ENCODE results near the gene P3H1.
A peak's percentile ranks its signal among the peaks of the same experiment; 100 is the strongest.
"Not testable (repeated sequence)": the region's sequence is repeated elsewhere in the genome, so short reads cannot be mapped to it uniquely, and the experiment has no call there.

Gene P3H1

DNA sequence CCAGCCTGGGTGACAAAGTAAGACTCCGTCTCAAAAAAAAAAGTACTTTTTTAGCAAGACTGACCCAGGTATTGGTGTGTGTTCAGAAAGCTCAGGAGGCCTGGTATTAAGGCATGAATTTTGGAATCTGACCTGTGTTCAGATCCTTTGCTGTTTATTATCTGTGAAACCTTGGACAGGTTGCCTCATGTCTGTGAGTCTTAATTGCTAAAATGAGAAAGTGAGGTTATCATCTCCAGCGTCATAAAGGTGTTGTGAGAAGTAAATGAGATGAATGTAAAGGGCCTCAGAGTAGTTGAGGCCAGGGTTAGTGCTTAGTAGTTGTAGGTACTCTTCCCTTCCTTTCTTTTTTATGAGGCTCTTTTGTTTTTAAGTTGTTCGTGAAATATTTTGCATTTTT, 3.0 kb upstream of the P3H1 start:
- no peak for DNase-seq

DNA sequence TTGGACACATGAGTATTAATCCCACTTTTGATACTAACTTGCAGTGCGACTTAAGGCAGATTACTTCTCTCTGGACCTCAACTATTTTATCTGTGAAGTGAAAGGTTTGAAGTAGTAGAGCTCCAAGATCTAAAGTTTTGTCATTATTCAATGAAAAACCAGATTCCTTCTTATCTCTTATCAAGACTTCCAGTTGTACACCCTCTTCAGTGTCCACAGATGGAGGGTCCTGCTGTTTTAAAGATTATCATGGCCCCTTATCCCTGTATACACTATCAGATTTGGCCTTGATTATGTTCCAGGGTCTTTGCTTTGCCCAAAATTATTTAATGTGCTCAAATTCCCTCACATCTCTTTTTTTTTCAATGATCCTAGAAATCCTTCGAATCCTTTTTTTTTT, 1.3 kb upstream of the P3H1 start:
- DNase-seq, result no peak

DNA sequence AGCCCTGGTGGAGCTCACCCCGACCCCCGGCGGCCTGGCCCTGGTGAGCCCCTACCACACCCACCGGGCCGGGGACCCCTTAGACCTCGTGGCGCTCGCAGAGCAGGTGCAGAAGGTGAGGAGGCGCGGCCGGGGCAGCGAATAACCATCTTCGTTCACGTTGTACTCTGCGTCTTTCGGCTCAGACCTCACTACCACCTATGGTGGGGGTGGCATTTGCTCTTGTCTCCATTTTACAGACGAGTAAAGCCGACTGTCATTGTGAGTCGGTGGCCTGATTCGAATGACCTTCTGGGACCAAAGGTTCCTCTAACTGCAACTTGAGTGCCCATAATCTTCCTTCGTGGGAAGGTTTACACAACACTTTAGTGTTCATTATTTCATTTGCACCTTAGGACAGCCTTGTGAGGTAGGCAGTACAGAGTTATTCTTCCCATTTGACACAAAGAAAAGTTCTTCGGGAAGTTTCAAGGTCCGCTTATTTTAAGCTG, 727 bp upstream of the P3H1 start:
- DNase-seq, result no peak

DNA sequence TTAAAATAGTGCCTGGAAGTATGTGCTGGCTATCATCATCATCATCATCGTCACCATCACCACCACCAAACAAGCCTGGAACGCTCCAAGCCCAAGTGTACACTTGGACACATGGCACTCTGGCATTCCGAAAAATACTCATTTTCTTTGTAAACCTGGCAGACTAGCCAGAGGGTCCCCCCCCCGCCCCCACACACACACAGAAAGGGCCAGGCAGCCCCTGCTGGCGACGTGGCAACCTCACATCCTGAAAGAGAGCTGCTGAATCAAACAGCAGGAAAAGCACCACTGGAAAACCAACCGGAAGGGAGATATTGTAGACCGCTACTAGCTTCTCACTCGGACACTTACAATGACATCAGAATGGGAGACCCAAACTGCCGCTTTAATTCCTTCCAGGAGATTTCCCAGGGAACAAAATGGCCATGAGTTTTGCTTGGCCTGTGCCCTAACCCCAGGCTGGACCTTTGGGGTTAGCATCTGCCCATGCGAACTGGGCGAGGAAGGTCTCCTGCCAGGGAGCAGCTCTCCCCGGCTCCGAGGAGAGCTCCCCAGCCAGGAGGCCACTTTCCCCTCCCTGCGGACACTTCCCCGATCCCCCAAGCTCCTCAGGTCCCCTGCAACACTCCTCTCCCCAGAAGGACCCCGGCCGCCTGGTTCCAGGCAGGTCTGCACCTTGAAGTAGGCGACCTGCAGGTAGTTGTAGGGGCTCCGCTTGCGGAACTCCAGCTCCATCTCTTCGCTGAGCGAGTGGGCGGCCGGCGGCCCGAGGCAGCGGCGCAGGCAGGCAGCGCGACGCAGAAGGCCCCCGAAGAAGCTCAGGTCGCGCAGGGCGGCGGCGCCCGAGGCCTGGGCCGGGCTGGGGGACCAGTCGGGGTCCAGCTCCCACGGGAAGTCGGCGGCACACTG, 742 bp downstream of the P3H1 start:
- peak; percentile 62 for DNase-seq

DNA sequence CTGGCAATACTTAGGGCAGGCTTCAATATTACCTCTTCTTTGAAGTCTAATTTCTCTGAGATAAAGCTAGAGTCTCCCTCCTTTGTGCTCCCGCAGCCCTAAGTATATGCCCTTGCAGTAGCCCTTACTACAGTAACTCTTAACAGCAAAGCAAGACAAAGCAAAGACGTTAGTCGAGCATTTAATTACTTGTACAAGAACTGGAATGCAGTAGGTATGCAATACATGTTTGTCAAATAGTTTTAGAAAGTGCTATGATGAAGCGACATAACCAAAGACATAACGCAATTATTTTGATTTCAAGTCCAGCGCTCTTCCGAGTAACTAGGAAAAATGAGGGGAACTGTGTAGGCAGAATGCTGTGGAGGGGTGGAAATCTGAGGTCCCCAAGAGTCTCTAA, 1.6 kb downstream of the P3H1 start:
- no peak for DNase-seq

DNA sequence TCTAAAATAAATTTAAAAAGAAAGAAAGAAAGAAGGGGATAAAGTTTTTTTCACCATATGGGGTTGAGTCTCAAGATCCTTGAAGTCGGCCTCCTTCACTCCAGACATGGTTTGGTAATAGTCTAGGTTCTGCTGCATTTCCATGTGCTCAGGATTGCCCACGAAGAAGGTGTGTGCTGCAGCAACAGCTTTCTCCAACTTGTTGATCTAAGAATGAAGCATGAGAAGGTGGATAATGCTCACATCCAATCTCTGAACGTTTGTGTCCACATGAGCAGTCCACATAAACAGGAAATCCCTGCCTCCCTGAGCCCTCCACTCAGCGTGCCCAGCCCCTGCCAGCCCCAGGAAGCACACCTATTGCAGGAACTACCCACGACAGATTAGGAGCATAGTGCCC, 4.6 kb downstream of the P3H1 start:
- no peak for DNase-seq

DNA sequence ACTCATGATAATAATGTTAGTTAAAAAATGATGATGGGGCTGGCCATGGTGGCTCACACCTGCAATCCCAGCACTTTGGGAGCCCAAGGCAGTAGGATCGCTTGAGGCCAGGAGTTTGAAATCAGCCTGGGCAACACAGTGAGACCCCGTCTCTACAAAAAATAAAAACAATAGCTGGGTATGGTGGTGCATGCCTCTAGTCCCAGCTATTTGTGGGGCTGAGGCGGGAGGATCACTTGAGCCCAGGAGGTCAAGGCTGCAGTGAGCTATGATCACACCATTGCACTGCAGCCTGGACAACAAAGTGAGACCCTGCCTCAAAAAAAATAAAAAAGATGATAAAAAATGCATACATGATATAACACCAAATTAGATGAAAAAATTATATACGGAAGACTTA, 5.3 kb downstream of the P3H1 start:
- DNase-seq, result no peak

DNA sequence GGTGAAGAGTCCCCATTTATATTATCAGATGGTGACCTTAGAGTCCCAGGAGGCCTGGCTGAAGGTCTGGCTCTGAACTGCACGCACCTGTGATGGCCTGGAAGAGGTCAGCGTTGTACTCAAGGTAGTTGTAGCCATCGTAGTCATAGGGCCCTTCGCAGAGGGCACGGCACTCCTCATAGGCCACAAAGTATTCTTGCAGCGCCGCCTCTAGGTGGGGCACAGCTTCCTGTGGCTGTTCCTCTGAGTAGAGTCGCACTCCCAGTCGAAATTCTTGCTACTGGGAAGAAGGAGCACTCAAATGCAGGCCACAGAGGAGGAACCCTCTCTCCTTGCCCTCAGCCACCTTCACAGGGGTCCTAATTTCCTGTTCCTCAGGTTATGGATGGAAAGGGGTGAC, 7.7 kb downstream of the P3H1 start:
- DNase-seq, result no peak

DNA sequence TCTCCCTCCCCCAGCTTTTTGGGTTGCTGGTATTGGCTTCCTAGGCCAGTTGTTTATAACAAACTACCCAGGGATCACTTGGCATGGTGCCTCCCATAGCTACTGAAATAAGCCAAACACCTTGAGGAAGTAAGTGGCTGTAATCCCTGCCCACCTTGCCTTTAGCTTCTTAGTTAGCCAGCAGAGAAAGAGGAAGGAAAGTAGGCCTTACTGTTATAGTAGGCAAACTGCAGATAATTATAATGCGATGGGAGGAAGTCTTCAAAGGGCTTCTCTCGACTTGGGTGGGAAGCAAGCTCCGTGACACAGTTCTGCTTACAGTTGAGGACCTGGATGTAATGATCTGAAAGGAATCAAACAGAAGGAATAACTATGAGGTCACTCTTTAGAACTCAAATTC, 8.2 kb downstream of the P3H1 start:
- no peak for DNase-seq

DNA sequence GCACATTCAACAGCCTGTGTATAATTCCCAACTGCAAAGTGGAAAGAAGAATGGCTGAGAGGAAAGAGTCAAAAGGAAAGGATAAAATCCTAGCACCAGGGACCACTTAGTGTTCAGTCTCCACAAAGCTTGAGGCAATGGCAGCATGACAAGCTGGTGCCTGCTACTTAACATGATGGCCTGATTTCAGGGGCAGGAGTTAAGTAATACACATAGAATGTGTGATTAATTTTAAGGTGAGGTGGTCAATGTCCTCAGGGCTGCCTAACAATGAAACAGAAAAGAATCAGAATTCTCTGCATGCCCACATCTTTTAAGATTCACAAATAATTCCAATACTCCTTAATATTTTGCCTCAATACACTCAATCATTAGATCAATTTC, 8.9 kb downstream of the P3H1 start:
- no peak for DNase-seq

DNA sequence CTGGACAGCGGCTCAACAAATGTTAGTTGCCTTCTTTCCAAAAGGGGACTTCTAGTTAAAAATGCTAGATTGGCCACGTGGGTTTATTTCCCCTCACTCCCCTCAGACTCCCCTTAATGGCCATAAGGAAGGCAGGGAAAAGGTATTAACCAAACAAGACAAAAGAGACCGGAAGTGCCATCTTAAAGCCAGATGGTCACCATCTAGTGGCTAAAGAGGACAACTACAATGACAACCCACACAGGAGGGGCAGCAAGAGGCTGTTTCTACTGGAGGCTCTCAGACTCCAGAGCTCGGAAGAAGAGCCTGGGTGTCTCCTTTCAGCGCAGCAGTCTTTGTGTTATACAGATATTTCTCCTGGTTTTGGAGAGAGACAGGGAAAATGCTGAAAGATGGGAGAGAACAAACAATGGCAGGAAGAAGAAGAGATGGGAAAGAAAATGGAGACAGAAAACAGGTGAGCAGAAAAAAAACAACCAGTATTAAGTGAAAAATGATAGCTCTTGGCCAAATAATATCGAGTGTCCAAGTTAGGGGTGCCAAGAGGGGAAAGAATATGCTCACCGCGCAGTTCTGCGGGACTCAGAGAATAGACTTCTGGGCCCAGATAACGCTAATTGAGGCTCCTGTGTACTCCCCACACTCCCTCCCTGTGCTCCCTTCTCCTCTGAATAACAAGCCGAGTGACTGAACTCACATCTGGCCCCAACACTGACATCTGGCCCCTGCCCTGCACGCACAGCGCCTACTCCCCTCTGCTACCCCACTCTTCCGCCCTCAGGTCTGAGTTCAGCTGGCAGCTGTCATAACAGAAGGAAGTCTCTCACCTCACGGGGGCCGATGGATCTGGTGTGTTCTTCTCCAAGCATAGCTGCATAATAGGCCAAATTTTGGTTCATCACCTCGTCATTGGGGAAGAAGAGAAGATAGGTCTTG, 9.6 kb downstream of the P3H1 start:
- no peak for DNase-seq

DNA sequence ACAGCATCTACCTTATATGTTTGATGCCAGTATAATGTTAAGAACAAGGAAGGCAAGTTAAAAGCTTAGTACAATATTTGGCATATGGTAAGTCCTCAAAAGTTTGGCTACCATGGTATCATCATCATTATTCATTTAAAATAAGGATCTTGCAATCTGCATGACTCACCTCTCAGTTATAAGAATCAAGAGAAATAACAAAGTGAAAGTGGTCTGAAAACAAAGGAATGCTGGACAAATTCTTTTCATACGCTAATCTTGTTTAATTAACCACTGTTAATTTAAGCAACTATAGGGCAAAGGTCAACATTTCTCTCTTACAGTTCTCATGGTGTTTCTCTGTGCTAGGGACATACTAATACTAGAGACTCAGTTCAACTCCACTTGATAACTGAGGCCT, 13.8 kb downstream of the P3H1 start:
- no peak for DNase-seq

DNA sequence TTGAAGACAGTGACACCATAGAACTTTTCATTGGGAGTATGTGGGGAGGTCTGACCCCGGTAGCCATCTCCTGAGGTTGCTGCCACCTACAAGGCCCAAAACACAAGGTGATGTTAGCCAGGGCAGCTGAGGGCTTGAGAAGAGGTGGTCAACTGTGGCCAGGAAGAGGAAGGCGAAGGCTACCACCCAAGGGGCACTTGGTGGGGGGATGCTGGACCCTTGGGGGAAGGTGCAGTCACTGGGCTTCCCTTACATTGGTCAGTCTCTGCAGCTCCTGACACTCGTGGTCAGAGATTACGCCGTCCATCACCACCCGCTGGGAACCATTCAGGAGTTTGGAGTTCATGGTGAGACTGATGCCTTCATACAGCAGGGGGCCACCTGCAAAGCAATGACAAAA, 14.5 kb downstream of the P3H1 start:
- DNase-seq, result no peak

DNA sequence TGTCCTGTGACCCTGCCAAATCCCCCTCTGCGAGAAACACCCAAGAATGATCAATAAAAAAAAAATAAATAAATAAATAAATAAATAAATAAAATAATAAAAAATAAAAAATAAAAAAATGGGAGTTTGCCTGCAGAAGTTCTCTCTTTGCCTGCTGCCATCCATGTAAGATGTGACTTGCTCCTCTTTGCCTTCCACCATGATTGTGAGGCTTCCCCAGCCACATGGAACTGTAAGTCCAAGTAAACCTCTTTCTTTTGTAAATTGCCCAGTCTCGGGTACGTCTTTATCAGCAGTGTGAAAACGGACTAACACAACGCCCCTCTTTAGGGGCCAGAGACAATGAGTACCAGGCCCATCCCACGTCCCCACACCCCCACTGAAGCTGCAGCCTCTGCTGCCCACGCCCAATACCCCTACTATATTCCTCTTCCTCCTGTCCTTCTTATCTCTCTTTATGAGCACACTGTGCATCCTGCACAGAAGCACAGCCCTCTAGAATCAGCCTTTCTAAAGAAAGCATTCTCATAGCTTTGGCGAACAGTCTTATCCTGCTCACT, 15.2 kb downstream of the P3H1 start:
- DNase-seq, result not testable (repeated sequence)

DNA sequence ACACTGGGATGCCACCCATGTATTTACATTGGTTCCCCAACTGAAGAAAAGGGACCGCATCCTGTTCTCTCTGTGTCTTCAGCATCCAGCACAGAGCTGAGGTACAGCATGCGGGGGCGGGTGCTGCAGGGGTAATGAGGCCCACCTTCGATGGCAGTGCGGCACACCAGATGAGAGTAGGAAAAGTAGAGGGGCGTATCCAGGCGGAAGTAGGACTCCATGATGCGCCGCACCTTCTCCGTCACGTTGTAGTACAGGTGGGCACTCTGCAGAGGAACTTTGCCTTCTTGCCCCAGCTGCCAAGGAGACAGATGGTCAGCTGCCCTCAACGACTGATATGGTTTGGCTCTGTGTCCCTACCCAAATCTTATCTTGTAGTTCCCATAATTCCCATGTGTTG, 16.8 kb downstream of the P3H1 start:
- DNase-seq, result no peak

DNA sequence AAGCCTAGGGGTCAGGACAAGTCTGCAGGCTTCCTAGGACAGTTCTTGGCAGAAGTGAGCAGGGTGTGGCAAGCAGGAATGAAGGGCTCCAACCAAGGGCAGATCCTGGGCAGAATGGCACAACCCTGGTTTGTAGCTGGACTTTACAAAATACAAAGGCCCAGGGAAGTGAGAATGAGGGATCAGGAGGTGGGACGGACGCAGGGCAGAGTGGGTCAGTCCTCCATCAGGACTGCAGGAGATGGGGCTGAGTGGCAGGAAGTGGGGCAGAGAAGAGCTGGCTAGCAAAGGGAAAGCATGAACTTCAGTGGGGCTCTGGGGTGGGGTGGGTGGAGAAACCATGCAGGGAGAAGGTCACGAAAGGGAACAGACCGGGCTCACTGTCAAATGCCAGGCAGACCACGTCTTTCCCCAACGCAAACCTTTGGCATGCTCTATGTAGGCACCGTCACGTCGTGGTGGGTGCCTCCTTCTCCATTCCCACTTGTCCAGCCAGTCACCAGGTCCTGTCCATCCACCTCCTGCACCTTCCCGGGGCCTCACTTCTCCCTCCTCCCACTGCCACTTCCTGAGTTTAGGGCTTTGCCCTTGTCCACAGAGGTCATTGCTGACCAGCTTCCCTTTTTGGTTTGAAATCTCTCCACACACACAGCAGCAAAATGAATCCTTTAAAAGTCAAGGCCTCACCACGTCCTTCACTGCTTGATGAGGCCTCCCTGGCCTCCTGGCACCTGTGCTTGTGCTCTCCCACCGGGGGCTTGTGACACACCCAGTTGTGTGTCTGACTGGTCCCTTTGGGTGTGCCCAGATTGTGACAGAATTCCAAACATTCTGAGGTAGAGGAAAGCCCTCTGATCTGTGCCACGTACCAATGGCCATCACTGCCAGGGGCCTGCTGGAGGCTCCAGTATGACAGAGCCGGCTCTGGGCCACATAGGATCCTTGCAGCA, 18.1 kb downstream of the P3H1 start:
- no peak for DNase-seq

DNA sequence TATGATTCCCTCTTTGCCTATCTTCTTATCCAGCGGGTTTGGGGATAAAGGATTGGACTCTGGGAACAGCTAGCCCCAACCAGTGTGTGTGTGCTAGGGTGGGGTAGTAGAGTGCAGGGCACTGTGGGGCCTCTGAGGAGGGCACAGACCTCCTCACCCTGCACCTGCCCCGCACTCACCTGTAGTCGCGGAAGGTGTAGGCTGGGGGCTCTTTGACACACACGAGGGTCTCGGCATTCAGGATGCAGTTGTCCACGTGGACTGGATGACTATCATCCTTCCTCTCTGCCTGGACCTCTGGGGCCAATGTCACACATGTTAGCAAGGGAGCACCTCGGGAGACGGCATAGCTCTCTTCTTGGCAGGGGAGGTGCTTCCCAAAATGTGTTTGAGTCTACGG, 18.8 kb downstream of the P3H1 start:
- no peak for DNase-seq

DNA sequence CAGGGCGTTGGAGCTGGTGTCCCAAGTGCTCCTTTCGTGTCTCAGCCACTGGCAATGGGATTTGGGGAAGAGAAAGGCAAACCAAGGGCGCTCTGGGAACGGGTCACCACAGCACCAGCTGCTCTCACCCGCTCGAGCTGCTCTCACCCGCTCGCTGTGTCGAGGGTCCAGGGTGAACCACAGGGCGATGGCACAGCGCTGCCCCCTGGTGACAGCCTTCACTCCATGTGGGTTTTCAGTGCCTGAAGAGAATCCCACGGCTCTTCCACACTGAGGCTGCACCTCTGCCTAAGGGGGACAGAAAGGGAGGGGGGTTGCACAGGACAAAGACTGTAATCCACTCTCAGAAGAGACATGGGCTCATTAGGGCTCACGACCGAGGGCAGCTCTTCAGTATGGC, 19.7 kb downstream of the P3H1 start:
- DNase-seq, result peak; percentile 44

DNA sequence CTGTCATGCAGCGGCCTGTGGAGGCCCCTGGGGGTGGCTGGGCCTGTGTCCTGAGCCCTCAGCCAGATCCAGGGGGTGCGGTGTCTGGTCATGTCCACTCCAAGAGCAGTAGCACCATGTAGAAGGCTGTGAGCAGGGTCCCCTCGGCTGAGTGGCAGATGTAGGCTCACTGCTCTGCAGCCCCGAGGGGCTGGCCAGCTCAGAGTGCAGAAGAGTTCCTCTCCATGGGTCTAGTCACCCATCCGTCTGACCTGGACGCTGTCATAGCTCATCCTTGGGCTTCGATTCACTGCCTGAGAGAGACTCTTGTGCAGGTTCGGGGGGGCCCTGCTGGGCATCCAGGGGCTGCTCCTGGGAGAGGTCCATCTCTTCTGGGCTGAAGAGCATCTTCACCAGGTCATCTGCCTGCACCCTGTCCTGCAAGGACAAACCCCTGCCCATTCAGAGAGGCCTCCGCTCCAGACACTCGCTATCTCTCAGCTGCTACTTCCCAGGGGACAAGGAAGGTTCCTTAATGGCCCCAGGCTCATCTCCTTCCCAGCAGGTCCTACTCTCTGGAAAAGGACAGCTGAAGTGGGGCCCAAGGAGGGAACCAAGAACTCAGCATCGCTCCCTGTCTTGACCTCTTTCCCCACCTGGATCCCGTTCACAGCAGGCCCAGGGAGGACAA, 20.3 kb downstream of the P3H1 start:
- no peak for DNase-seq

DNA sequence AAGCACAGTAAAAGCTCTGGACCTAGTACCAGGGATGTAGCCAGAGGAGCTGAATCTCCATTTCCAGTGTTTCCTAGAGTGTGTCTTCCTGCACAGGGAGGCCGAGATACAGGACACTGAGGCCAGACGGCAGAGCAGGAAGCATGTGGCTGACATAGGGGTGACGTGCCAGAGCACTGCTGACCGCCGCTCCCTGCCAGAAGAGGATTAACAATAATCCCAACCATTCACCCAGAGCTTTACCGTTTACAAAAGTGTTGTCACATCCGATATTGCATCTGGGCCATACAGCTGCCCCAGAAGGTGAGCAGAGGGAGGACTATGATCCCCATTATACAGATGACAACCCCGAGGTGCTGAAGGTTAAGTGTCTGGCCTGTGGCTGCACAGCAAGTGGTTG, 21.0 kb downstream of the P3H1 start:
- no peak for DNase-seq

DNA sequence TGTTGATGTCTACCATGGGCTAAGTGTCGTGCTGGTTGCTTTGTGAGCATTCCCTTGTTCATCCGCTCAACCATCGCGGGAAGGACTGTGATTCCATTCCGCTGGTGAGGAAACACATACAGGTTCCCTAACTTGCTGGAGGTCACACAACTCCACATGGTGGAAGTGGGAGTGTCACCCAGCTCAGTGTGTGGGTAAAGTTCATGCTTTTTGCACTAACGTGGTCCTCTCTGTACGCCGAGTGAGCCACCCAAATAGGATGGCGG, 22.7 kb downstream of the P3H1 start:
- DNase-seq, result no peak
